Measurements from ENCODE around the gene USH2A. TPM values are rescaled to one million over a fixed set of nuclear protein-coding genes. Genes with fewer than 3 reads are reported as not detected.

The USH2A gene
- total RNA-seq, 1 donor from 2014 or later, result 0.02 TPM

- Histone ChIP-seq H3K4me3 (ENCODE audit: insufficient read depth, low read depth, low read length) (no peak overlapping the region), H3K27ac (ENCODE audit: low read depth, low read length) (no peak overlapping the region), H3K79me2 (ENCODE audit: insufficient read depth, low read length) (no peaks in the 10 kb centered on the region), H3K27me3 (ENCODE audit: insufficient read depth, low read length) (no peaks in the 10 kb centered on the region), H3K4me2 (ENCODE audit: low read length) (no peak overlapping the region), H3K9ac (ENCODE audit: low read length) (no peak overlapping the region), H3K9me3 (ENCODE audit: insufficient read depth, low read depth, low read length) (no peaks in the 10 kb centered on the region), H3K36me3 (ENCODE audit: insufficient read depth, low read length) (no peaks in the 10 kb centered on the region), H3K4me1 (ENCODE audit: insufficient read depth, low read length) (no peaks in the 10 kb centered on the region), H4K20me1 (ENCODE audit: insufficient read depth, low read length) (no peaks in the 10 kb centered on the region), H2AFZ (ENCODE audit: low read depth, low read length) (no peak overlapping the region)
- DNase-seq (ENCODE audit: low read depth), result no peak
- Mint-ChIP-seq H3K27ac (ENCODE audit: unreplicated experiment) (no peak overlapping the region), H3K4me3 (ENCODE audit: unreplicated experiment) (no peak overlapping the region), H3K27me3 (ENCODE audit: low read depth, unreplicated experiment) (no peaks in the 10 kb centered on the region), H3K4me1 (ENCODE audit: low read depth, unreplicated experiment) (no peaks in the 10 kb centered on the region), H3K9me3 (ENCODE audit: unreplicated experiment) (peaks cover 8% of the 10 kb centered on the region), H3K36me3 (ENCODE audit: low read depth, unreplicated experiment) (peaks cover 2% of the 10 kb centered on the region)
- FAIRE-seq, result no peak
- TF ChIP-seq EZH2 (IDR thresholded peaks at IDR 0.05; ENCODE audit: insufficient read depth, low read length) (no peak), CTCF (IDR thresholded peaks at IDR 0.05; ENCODE audit: insufficient read depth, low read depth, low read length) (no peak)
Measured at GRCh38 chr1:215730600-215730999, 692.6 kb downstream of the USH2A start.

- H3K9me3 ChIP-seq (ENCODE audit: insufficient read depth, low read depth, low read length), result no peaks in the 10 kb centered on the region
- no peak overlapping the region for H3K27ac Mint-ChIP-seq (ENCODE audit: unreplicated experiment)
- no peak overlapping the region for H3K27ac ChIP-seq (ENCODE audit: low read depth, low read length)
- no peaks in the 10 kb centered on the region for H3K27me3 ChIP-seq (ENCODE audit: insufficient read depth, low read length)
- H3K79me2 ChIP-seq (ENCODE audit: insufficient read depth, low read length), result no peaks in the 10 kb centered on the region
- TF ChIP-seq EZH2 (IDR thresholded peaks at IDR 0.05; ENCODE audit: insufficient read depth, low read length) (no peak), CTCF (IDR thresholded peaks at IDR 0.05; ENCODE audit: insufficient read depth, low read depth, low read length) (no peak)
- H3K4me3 ChIP-seq (ENCODE audit: insufficient read depth, low read depth, low read length), result no peak overlapping the region
- H3K4me2 ChIP-seq (ENCODE audit: low read length), result no peak overlapping the region
- H3K9me3 Mint-ChIP-seq (ENCODE audit: unreplicated experiment), result peaks cover 2% of the 10 kb centered on the region
- no peak overlapping the region for H3K9ac ChIP-seq (ENCODE audit: low read length)
- no peaks in the 10 kb centered on the region for H3K36me3 ChIP-seq (ENCODE audit: insufficient read depth, low read length)
- DNase-seq (ENCODE audit: low read depth), result no peak
- H3K4me3 Mint-ChIP-seq (ENCODE audit: unreplicated experiment), result no peak overlapping the region
- no peaks in the 10 kb centered on the region for H3K4me1 ChIP-seq (ENCODE audit: insufficient read depth, low read length)
- H4K20me1 ChIP-seq (ENCODE audit: insufficient read depth, low read length), result no peaks in the 10 kb centered on the region
- no peak overlapping the region for H2AFZ ChIP-seq (ENCODE audit: low read depth, low read length)
- FAIRE-seq, result no peak
- peaks cover under 1% of the 10 kb centered on the region for H3K27me3 Mint-ChIP-seq (ENCODE audit: low read depth, unreplicated experiment)
- H3K4me1 Mint-ChIP-seq (ENCODE audit: low read depth, unreplicated experiment), result no peaks in the 10 kb centered on the region
- H3K36me3 Mint-ChIP-seq (ENCODE audit: low read depth, unreplicated experiment), result no peaks in the 10 kb centered on the region
Measured at GRCh38 chr1:215728169-215728568, 695.1 kb downstream of the USH2A start.

- Mint-ChIP-seq H3K27me3 (ENCODE audit: low read depth, unreplicated experiment) (peaks cover 2% of the 10 kb centered on the region), H3K36me3 (ENCODE audit: low read depth, unreplicated experiment) (no peaks in the 10 kb centered on the region), H3K4me1 (ENCODE audit: low read depth, unreplicated experiment) (peaks cover 3% of the 10 kb centered on the region), H3K9me3 (ENCODE audit: unreplicated experiment) (no peaks in the 10 kb centered on the region), H3K27ac (ENCODE audit: unreplicated experiment) (no peak overlapping the region), H3K4me3 (ENCODE audit: unreplicated experiment) (no peak overlapping the region)
- no peak overlapping the region for H3K9ac ChIP-seq (ENCODE audit: low read length)
- H3K4me2 ChIP-seq (ENCODE audit: low read length), result no peak overlapping the region
- H3K79me2 ChIP-seq (ENCODE audit: insufficient read depth, low read length), result no peaks in the 10 kb centered on the region
- DNase-seq (ENCODE audit: low read depth) (no peak), FAIRE-seq (no peak)
- H4K20me1 ChIP-seq (ENCODE audit: insufficient read depth, low read length), result no peaks in the 10 kb centered on the region
- no peaks in the 10 kb centered on the region for H3K4me1 ChIP-seq (ENCODE audit: insufficient read depth, low read length)
- H3K27me3 ChIP-seq (ENCODE audit: insufficient read depth, low read length), result no peaks in the 10 kb centered on the region
- no peaks in the 10 kb centered on the region for H3K36me3 ChIP-seq (ENCODE audit: insufficient read depth, low read length)
- H3K9me3 ChIP-seq (ENCODE audit: insufficient read depth, low read depth, low read length), result no peaks in the 10 kb centered on the region
- no peak overlapping the region for H2AFZ ChIP-seq (ENCODE audit: low read depth, low read length)
- no peak overlapping the region for H3K4me3 ChIP-seq (ENCODE audit: insufficient read depth, low read depth, low read length)
- no peak overlapping the region for H3K27ac ChIP-seq (ENCODE audit: low read depth, low read length)
- TF ChIP-seq EZH2 (IDR thresholded peaks at IDR 0.05; ENCODE audit: insufficient read depth, low read length) (no peak), CTCF (IDR thresholded peaks at IDR 0.05; ENCODE audit: insufficient read depth, low read depth, low read length) (no peak)
Measured at GRCh38 chr1:215720126-215720525, 703.1 kb downstream of the USH2A start.
